ENCODE measurements around the gene SELE. TPM values are rescaled to one million over a fixed set of nuclear protein-coding genes. Genes with fewer than 3 reads are reported as not detected.

Gene SELE
- polyA plus RNA-seq, 2 of the 4 experiments (the other 2 are of a cell fraction) = not detected

- ChIA-PET CTCF (interaction anchor here (0.6 to 1.3 kb wide), 2 partner anchors 14 to 90 kb away, joined by 3 read pairs; no protein-coding TSS in a partner anchor), POLR2A (no interaction called here)
- no peaks in the 10 kb centered on the region for H3K4me1 ChIP-seq
- 47% methylated on average over 7 of the region's 7 CpGs for WGBS (ENCODE audit: missing lambda C conversion rate)
- H3K9me3 ChIP-seq = no peaks in the 10 kb centered on the region
- H3K4me3 ChIP-seq = no peak overlapping the region
- H3K27ac ChIP-seq = no peak overlapping the region
- ATAC-seq (no peak), FAIRE-seq (no peak), DNase-seq (ENCODE audit: low read depth in 1 of 2, low spot score in 1 of 2) (no peak)
- TF ChIP-seq REST (IDR thresholded peaks at IDR 0.05) = no peak
- TF ChIP-seq TFCP2L1 (CRISPR knock-in tag; IDR thresholded peaks at IDR 0.05) = no peak
- H3K4me2 ChIP-seq = no peak overlapping the region
Measured at GRCh38 chr1:169765580-169766331, 31.9 kb upstream of the SELE start.

- CTCF ChIA-PET = interaction anchor here (1.3 kb wide), 1 partner anchor 13 kb away, joined by 3 read pairs; no protein-coding TSS in a partner anchor
Measured at GRCh38 chr1:169764919-169765318, 31.0 kb upstream of the SELE start.

GRCh38 chr1:169762699-169763098 lies 28.8 kb upstream of the SELE start:
- H3K4me2 ChIP-seq = no peak overlapping the region
- no peak overlapping the region for H3K4me3 ChIP-seq
- ATAC-seq (no peak), DNase-seq (ENCODE audit: low read depth in 1 of 2, low spot score in 1 of 2) (no peak), FAIRE-seq (no peak)
- no peaks in the 10 kb centered on the region for H3K9me3 ChIP-seq
- TF ChIP-seq ESRRA (IDR thresholded peaks at IDR 0.05; ENCODE audit: borderline replicate concordance, low read length) (no peak), FOSL2 (IDR thresholded peaks at IDR 0.05) (no peak), FOSL2 (CRISPR knock-in tag; IDR thresholded peaks at IDR 0.05) (no peak), REST (IDR thresholded peaks at IDR 0.05) (no peak), EHMT2 (IDR thresholded peaks at IDR 0.05; ENCODE audit: low read depth) (no peak), MAX (IDR thresholded peaks at IDR 0.05) (no peak), HDAC2 (IDR thresholded peaks at IDR 0.05) (no peak), HMGXB4 (CRISPR knock-in tag; IDR thresholded peaks at IDR 0.05; ENCODE audit: borderline replicate concordance) (no peak), FOSB (CRISPR knock-in tag; IDR thresholded peaks at IDR 0.05) (no peak), MAFK (IDR thresholded peaks at IDR 0.05; ENCODE audit: partially characterized antibody) (no peak), CBX2 (IDR thresholded peaks at IDR 0.05; ENCODE audit: borderline replicate concordance, low read depth) (no peak), NFE2L2 (conservative IDR thresholded peaks at IDR 0.05; ENCODE audit: low read length) (no peak), FOXS1 (CRISPR knock-in tag; IDR thresholded peaks at IDR 0.05) (no peak)
- H3K27ac ChIP-seq = no peak overlapping the region
- H3K4me1 ChIP-seq = no peaks in the 10 kb centered on the region
- ChIA-PET CTCF (no interaction called here), POLR2A (no interaction called here)
- WGBS (ENCODE audit: missing lambda C conversion rate) = 95% methylated on average over 1 of the region's 1 CpG

More at GRCh38 chr1:169764919-169765318, 31.0 kb upstream of the SELE start:
- Histone ChIP-seq H3K4me1 (no peaks in the 10 kb centered on the region), H3K4me2 (no peak overlapping the region), H3K27ac (no peak overlapping the region), H3K4me3 (no peak overlapping the region), H3K9me3 (no peaks in the 10 kb centered on the region)
- no peak for FAIRE-seq
- no peak for DNase-seq (ENCODE audit: low read depth in 1 of 2, low spot score in 1 of 2)
- TF ChIP-seq MAFK (IDR thresholded peaks at IDR 0.05; ENCODE audit: partially characterized antibody) = peak; percentile 48
- TF ChIP-seq TFCP2L1 (CRISPR knock-in tag; IDR thresholded peaks at IDR 0.05) = no peak
- TF ChIP-seq HOXA7 (CRISPR knock-in tag; IDR thresholded peaks at IDR 0.05) = no peak
- no peak for TF ChIP-seq FOSL2 (IDR thresholded peaks at IDR 0.05)
- no peak for TF ChIP-seq FOSL2 (CRISPR knock-in tag; IDR thresholded peaks at IDR 0.05)
- WGBS (ENCODE audit: missing lambda C conversion rate) = 6% methylated on average over 1 of the region's 1 CpG
- POLR2A ChIA-PET = no interaction called here
- ATAC-seq = no peak

All from A549 (cell line).